AG04450 (cell line): Measurements from ENCODE around the gene OOSP3. TPM values are rescaled to one million over a fixed set of nuclear protein-coding genes. Genes with fewer than 3 reads are reported as not detected.

Experiments used
- CTCF ChIA-PET: fragments of 300-600, 350-600 bp; formaldehyde crosslinking; extraction: SDS; loops from one replicate; lab custom pipeline; 2022; ENCODE audit warnings: antibody characterized with exemption, inconsistent platforms; lab: Charles Lee
- POLR2A ChIA-PET: fragments of 350-600 bp; formaldehyde crosslinking; extraction: SDS; loops from one replicate; lab custom pipeline; 2021; ENCODE audit warnings: antibody characterized with exemption, inconsistent platforms; lab: Yijun Ruan, JAX
- DNase-seq: peaks from one replicate; pipeline ENCODE4 v3.0.0-alpha.2; 2011; ENCODE audit warnings: low read depth, low spot score
- H3K27ac ChIP-seq: one replicate; pipeline ENCODE4 v1.5.1; 2012; ENCODE audit warnings: low read depth, low read length, control low read depth
- H3K27me3 ChIP-seq: one replicate; pipeline ENCODE4 v1.6.0; 2012; ENCODE audit warnings: low read length; ENCODE audit not compliant: control insufficient read depth, insufficient read depth
- H3K4me3 ChIP-seq: 2 replicates; pipeline ENCODE4 v1.5.1; 2011; ENCODE audit warnings: mild to moderate bottlenecking, low read depth, low read length, control low read depth
- H3K9me3 ChIP-seq: 2 replicates; pipeline ENCODE4 v1.5.1; 2012; ENCODE audit warnings: low read length; ENCODE audit not compliant: control insufficient read depth, insufficient read depth
- polyA minus RNA-seq: library from RNA; depleted of rRNA, polyadenylated mRNA; stranded (reverse); fragments of >200 nt; gene quantifications from 2 replicates; pipeline ENCODE4 v1.2.3, GENCODE V29; 2011; rRNA and poly(A)+ RNA removed
- polyA plus RNA-seq: library from polyadenylated mRNA; depleted of rRNA; stranded (reverse); fragments of >200 nt; gene quantifications from 2 replicates; pipeline ENCODE4 v1.2.3, GENCODE V29; 2011; rRNA removed
- TF ChIP-seq, protein P1 (sequence below): IDR thresholded peaks from 2 replicates; pipeline ENCODE4 v1.5.1; 2011; ENCODE audit warnings: low read depth, low read length, control low read depth, inconsistent platforms

Gene OOSP3, protein sequence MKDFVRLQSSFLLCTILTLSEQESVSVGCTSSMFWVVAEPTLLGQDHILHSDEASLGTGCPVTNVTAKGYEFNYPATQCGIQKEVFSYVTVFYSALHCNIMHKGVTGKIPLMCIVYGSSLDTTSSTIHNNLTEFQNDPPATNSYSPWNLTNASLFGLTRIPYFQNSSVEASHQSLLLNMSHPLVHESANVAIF
- polyA plus RNA-seq (not detected in 2 replicates), polyA minus RNA-seq (not detected in 2 replicates)

- CTCF ChIA-PET, result no interaction called here
- POLR2A ChIA-PET, result no interaction called here
- TF ChIP-seq, protein P1, sequence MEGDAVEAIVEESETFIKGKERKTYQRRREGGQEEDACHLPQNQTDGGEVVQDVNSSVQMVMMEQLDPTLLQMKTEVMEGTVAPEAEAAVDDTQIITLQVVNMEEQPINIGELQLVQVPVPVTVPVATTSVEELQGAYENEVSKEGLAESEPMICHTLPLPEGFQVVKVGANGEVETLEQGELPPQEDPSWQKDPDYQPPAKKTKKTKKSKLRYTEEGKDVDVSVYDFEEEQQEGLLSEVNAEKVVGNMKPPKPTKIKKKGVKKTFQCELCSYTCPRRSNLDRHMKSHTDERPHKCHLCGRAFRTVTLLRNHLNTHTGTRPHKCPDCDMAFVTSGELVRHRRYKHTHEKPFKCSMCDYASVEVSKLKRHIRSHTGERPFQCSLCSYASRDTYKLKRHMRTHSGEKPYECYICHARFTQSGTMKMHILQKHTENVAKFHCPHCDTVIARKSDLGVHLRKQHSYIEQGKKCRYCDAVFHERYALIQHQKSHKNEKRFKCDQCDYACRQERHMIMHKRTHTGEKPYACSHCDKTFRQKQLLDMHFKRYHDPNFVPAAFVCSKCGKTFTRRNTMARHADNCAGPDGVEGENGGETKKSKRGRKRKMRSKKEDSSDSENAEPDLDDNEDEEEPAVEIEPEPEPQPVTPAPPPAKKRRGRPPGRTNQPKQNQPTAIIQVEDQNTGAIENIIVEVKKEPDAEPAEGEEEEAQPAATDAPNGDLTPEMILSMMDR, result no peak
- H3K27ac ChIP-seq, result no peak within 1 kb of the TSS
- no peak for DNase-seq
- no peak within 1 kb of the TSS for H3K4me3 ChIP-seq
- H3K27me3 ChIP-seq, result no peaks in the 10 kb centered on the region
- no peaks in the 10 kb centered on the region for H3K9me3 ChIP-seq
Measured at GRCh38 chr11:59878575-59878974, at the start of gene OOSP3. Gene OOSP3, plus strand, starts transcription at chr11:59878782. Its CDS starts 27 bp downstream, at chr11:59878809.

- TF ChIP-seq, protein P1, result no peak
- no peak for DNase-seq
- H3K4me3 ChIP-seq, result no peak overlapping the region
- H3K9me3 ChIP-seq, result no peaks in the 10 kb centered on the region
- ChIA-PET CTCF (interaction anchor here (0.7 kb wide), 1 partner anchor 72 kb away, joined by 5 read pairs; no protein-coding TSS in a partner anchor), POLR2A (no interaction called here)
- H3K27me3 ChIP-seq, result no peaks in the 10 kb centered on the region
- H3K27ac ChIP-seq, result no peak overlapping the region
Measured at GRCh38 chr11:59829358-59829757, 49.2 kb upstream of the OOSP3 start.

- TF ChIP-seq, protein P1, result no peak
- Histone ChIP-seq H3K9me3 (no peaks in the 10 kb centered on the region), H3K4me3 (no peak overlapping the region), H3K27ac (no peak overlapping the region), H3K27me3 (no peaks in the 10 kb centered on the region)
- ChIA-PET POLR2A (no interaction called here), CTCF (no interaction called here)
- no peak for DNase-seq
Measured at GRCh38 chr11:59833602-59834001, 45.0 kb upstream of the OOSP3 start.

GRCh38 chr11:59839615-59840014 is 39.0 kb upstream of the OOSP3 start:
- ChIA-PET CTCF (no interaction called here), POLR2A (no interaction called here)
- TF ChIP-seq, protein P1, result no peak
- Histone ChIP-seq H3K27me3 (no peaks in the 10 kb centered on the region), H3K27ac (no peak overlapping the region), H3K9me3 (no peaks in the 10 kb centered on the region), H3K4me3 (no peak overlapping the region)
- no peak for DNase-seq

- H3K4me3 ChIP-seq, result no peak overlapping the region
- ChIA-PET CTCF (no interaction called here), POLR2A (no interaction called here)
- DNase-seq, result no peak
- TF ChIP-seq, protein P1, result no peak
- no peaks in the 10 kb centered on the region for H3K9me3 ChIP-seq
- H3K27me3 ChIP-seq, result no peaks in the 10 kb centered on the region
- H3K27ac ChIP-seq, result no peak overlapping the region
Measured at GRCh38 chr11:59841514-59841913, 37.1 kb upstream of the OOSP3 start.
